ENCODE results near the gene ELP5.

ELP5 gene

GRCh38 chr17:7214300-7215135, 37.5 kb upstream of the ELP5 start:
- DNase-seq (peak; percentile 98 to 99 (median 99)), ATAC-seq (replicated peaks) (peak; percentile 80)
- peaks cover 18% of the 10 kb centered on the region for H3K36me3 Mint-ChIP-seq (ENCODE audit: insufficient read depth)
- H3K27ac Mint-ChIP-seq, result peak overlapping the region; percentile 98 to 100
- peaks cover 0 to 22% of the 10 kb centered on the region in 2 donors for H3K27me3 Mint-ChIP-seq
- peaks cover 25 to 37% of the 10 kb centered on the region in 2 donors for H3K4me1 Mint-ChIP-seq (ENCODE audit: low read depth in 2 of 2)
- H3K9me3 Mint-ChIP-seq, result no peaks in the 10 kb centered on the region
- H3K4me3 Mint-ChIP-seq, result peak overlapping the region; percentile 96 to 97

GRCh38 chr17:7215136-7215638, 36.8 kb upstream of the ELP5 start:
- peak overlapping the region; percentile 96 to 97 for H3K4me3 Mint-ChIP-seq
- ATAC-seq (replicated peaks), result no peak
- peak overlapping the region; percentile 98 to 100 for H3K27ac Mint-ChIP-seq
- no peak for DNase-seq
- H3K27me3 Mint-ChIP-seq, result peaks cover 0 to 15% of the 10 kb centered on the region in 2 donors
- no peaks in the 10 kb centered on the region for H3K9me3 Mint-ChIP-seq
- H3K36me3 Mint-ChIP-seq (ENCODE audit: insufficient read depth), result peaks cover 18% of the 10 kb centered on the region
- H3K4me1 Mint-ChIP-seq (ENCODE audit: low read depth in 2 of 2), result peaks cover 27 to 39% of the 10 kb centered on the region in 2 donors

GRCh38 chr17:7215652-7216180, 36.3 kb upstream of the ELP5 start:
- Mint-ChIP-seq H3K9me3 (no peaks in the 10 kb centered on the region), H3K27ac (peak overlapping the region; percentile 72 to 100), H3K4me3 (peak overlapping the region in 1 of 2 donors; percentile 69)

GRCh38 chr17:7216242-7217112, 35.5 kb upstream of the ELP5 start:
- Mint-ChIP-seq H3K4me3 (peak overlapping the region; percentile 21 to 69), H3K36me3 (ENCODE audit: insufficient read depth) (peaks cover 19% of the 10 kb centered on the region), H3K4me1 (ENCODE audit: low read depth in 2 of 2) (peaks cover 36 to 52% of the 10 kb centered on the region in 2 donors), H3K27me3 (peaks cover 0 to 8% of the 10 kb centered on the region in 2 donors), H3K9me3 (no peaks in the 10 kb centered on the region), H3K27ac (peak overlapping the region; percentile 72 to 100)
- ATAC-seq (replicated peaks) (no peak), DNase-seq (no peak)

More at GRCh38 chr17:7215652-7216180, 36.3 kb upstream of the ELP5 start:
- ATAC-seq (replicated peaks), result no peak
- no peak for DNase-seq
- Mint-ChIP-seq H3K36me3 (ENCODE audit: insufficient read depth) (peaks cover 18% of the 10 kb centered on the region), H3K27me3 (peaks cover 0 to 10% of the 10 kb centered on the region in 2 donors), H3K4me1 (ENCODE audit: low read depth in 2 of 2) (peaks cover 33 to 45% of the 10 kb centered on the region in 2 donors)

- Mint-ChIP-seq H3K27ac (peak overlapping the region; percentile 75 to 100), H3K4me1 (ENCODE audit: low read depth in 2 of 2) (peaks cover 36 to 53% of the 10 kb centered on the region in 2 donors), H3K4me3 (peak overlapping the region in 1 of 2 donors; percentile 36)
These were observed 34.7 kb upstream of the ELP5 start for GRCh38 chr17:7217113-7217987.

GRCh38 chr17:7218166-7218565, 33.8 kb upstream of the ELP5 start:
- no peak for DNase-seq
- Mint-ChIP-seq H3K4me1 (ENCODE audit: low read depth in 2 of 2) (peaks cover 36 to 53% of the 10 kb centered on the region in 2 donors), H3K9me3 (no peaks in the 10 kb centered on the region), H3K4me3 (no peak overlapping the region), H3K27me3 (no peaks in the 10 kb centered on the region), H3K36me3 (ENCODE audit: insufficient read depth) (peaks cover 23% of the 10 kb centered on the region), H3K27ac (peak overlapping the region; percentile 87 to 93)
- ATAC-seq (replicated peaks), result no peak

More at GRCh38 chr17:7217113-7217987, 34.7 kb upstream of the ELP5 start:
- Mint-ChIP-seq H3K9me3 (no peaks in the 10 kb centered on the region), H3K27me3 (peaks cover 0 to 2% of the 10 kb centered on the region in 2 donors), H3K36me3 (ENCODE audit: insufficient read depth) (peaks cover 25% of the 10 kb centered on the region)
- no peak for DNase-seq
- ATAC-seq (replicated peaks), result no peak

GRCh38 chr17:7218758-7219157, 33.3 kb upstream of the ELP5 start:
- Mint-ChIP-seq H3K9me3 (no peaks in the 10 kb centered on the region), H3K4me3 (peak overlapping the region; percentile 84 to 86), H3K4me1 (ENCODE audit: low read depth in 2 of 2) (peaks cover 32 to 48% of the 10 kb centered on the region in 2 donors), H3K36me3 (ENCODE audit: insufficient read depth) (peaks cover 21% of the 10 kb centered on the region), H3K27me3 (no peaks in the 10 kb centered on the region), H3K27ac (peak overlapping the region; percentile 87 to 93)
- DNase-seq (no peak), ATAC-seq (replicated peaks) (no peak)

GRCh38 chr17:7219229-7219811, 32.7 kb upstream of the ELP5 start:
- ATAC-seq (replicated peaks), result no peak
- peak overlapping the region; percentile 87 to 93 for H3K27ac Mint-ChIP-seq
- H3K9me3 Mint-ChIP-seq, result no peaks in the 10 kb centered on the region
- H3K36me3 Mint-ChIP-seq (ENCODE audit: insufficient read depth), result peaks cover 15% of the 10 kb centered on the region
- peaks cover 27 to 44% of the 10 kb centered on the region in 2 donors for H3K4me1 Mint-ChIP-seq (ENCODE audit: low read depth in 2 of 2)
- peak overlapping the region; percentile 84 to 86 for H3K4me3 Mint-ChIP-seq
- no peaks in the 10 kb centered on the region for H3K27me3 Mint-ChIP-seq
- DNase-seq, result no peak

GRCh38 chr17:7219812-7220592, 32.0 kb upstream of the ELP5 start, which contains the start of the genes ACADVL and DLG4:
Gene ACADVL, plus strand, starts transcription at chr17:7219938. Its CDS starts 47 bp downstream, at chr17:7219985.
Gene DLG4, minus strand, starts transcription at chr17:7219836.
- DNase-seq (peak; percentile 66 to 67 (median 66)), ATAC-seq (replicated peaks) (peak; percentile 74)
- Mint-ChIP-seq H3K4me1 (ENCODE audit: low read depth in 2 of 2) (peaks cover 20 to 37% of the 10 kb centered on the region in 2 donors), H3K27ac (peak within 1 kb of the TSS; percentile 87 to 93), H3K4me3 (peak within 1 kb of the TSS; percentile 84 to 86), H3K27me3 (no peaks in the 10 kb centered on the region), H3K36me3 (ENCODE audit: insufficient read depth) (peaks cover 8% of the 10 kb centered on the region), H3K9me3 (no peaks in the 10 kb centered on the region)

- DNase-seq, result peak; percentile 51 to 60 (median 52)
- Mint-ChIP-seq H3K9me3 (no peaks in the 10 kb centered on the region), H3K27ac (peak overlapping the region; percentile 87 to 93), H3K27me3 (no peaks in the 10 kb centered on the region), H3K4me1 (ENCODE audit: low read depth in 2 of 2) (peaks cover 18 to 34% of the 10 kb centered on the region in 2 donors), H3K36me3 (ENCODE audit: insufficient read depth) (peaks cover 7% of the 10 kb centered on the region), H3K4me3 (peak overlapping the region; percentile 84 to 86)
- peak; percentile 60 for ATAC-seq (replicated peaks)
These were observed 31.3 kb upstream of the ELP5 start for GRCh38 chr17:7220593-7221277.

Data from effector memory CD8-positive, alpha-beta T cell (primary cell).